ENCODE measurements around the gene ITGBL1.

- TF ChIP-seq CTCF (conservative IDR thresholded peaks at IDR 0.05; ENCODE audit: low read length) (no peak), EZH2phosphoT487 (IDR thresholded peaks at IDR 0.05; ENCODE audit: borderline replicate concordance, low read depth, low read length) (no peak)
Observed at GRCh38 chr13:101487438-101487830, 35.0 kb downstream of the ITGBL1 start.
